ELF-1 (cell line): ENCODE results near the gene ZCCHC7.
"Not testable (repeated sequence)": the region's sequence is repeated elsewhere in the genome, so short reads cannot be mapped to it uniquely, and the experiment has no call there.

Experiments
- DNase-seq: peaks from one replicate; pipeline ENCODE4 v3.0.0-alpha.2; 2016; ENCODE audit warnings: low read depth, low spot score

The ZCCHC7 gene

GRCh38 chr9:37172557-37172956, 52.2 kb downstream of the ZCCHC7 start:
- DNase-seq = no peak

- DNase-seq = no peak
Measured at GRCh38 chr9:37174247-37174646, 53.9 kb downstream of the ZCCHC7 start.

GRCh38 chr9:37178742-37179141, 58.4 kb downstream of the ZCCHC7 start:
- no peak for DNase-seq

GRCh38 chr9:37179576-37179975, 59.2 kb downstream of the ZCCHC7 start:
- DNase-seq = no peak

GRCh38 chr9:37180138-37180537, 59.8 kb downstream of the ZCCHC7 start:
- DNase-seq = no peak

- no peak for DNase-seq
Measured at GRCh38 chr9:37182718-37183117, 62.3 kb downstream of the ZCCHC7 start.

- peak; percentile 10 for DNase-seq
Measured at GRCh38 chr9:37184905-37185867, 64.8 kb downstream of the ZCCHC7 start.

- DNase-seq = no peak
Measured at GRCh38 chr9:37187292-37187691, 66.9 kb downstream of the ZCCHC7 start.

GRCh38 chr9:37187713-37188439, 67.5 kb downstream of the ZCCHC7 start:
- DNase-seq = no peak

GRCh38 chr9:37190739-37191138, 70.4 kb downstream of the ZCCHC7 start:
- not testable (repeated sequence) for DNase-seq

GRCh38 chr9:37191403-37192089, 71.2 kb downstream of the ZCCHC7 start:
- DNase-seq = no peak

- DNase-seq = no peak
Measured at GRCh38 chr9:37192803-37193202, 72.4 kb downstream of the ZCCHC7 start.

GRCh38 chr9:37197158-37198038, 77.0 kb downstream of the ZCCHC7 start:
- DNase-seq = no peak

- DNase-seq = no peak
Measured at GRCh38 chr9:37198039-37198729, 77.8 kb downstream of the ZCCHC7 start.

- DNase-seq = no peak
Measured at GRCh38 chr9:37198831-37199230, 78.5 kb downstream of the ZCCHC7 start.

- no peak for DNase-seq
Measured at GRCh38 chr9:37200433-37201005, 80.1 kb downstream of the ZCCHC7 start.

- DNase-seq = no peak
Measured at GRCh38 chr9:37201581-37201980, 81.2 kb downstream of the ZCCHC7 start.

GRCh38 chr9:37202091-37202490, 81.7 kb downstream of the ZCCHC7 start:
- DNase-seq = no peak

- DNase-seq = not testable (repeated sequence)
Measured at GRCh38 chr9:37203456-37203855, 83.1 kb downstream of the ZCCHC7 start.

GRCh38 chr9:37206121-37206620, 85.8 kb downstream of the ZCCHC7 start:
- DNase-seq = no peak
